Jurkat, Clone E6-1 (cell line): ENCODE measurements around the gene AEN.
"Not testable (repeated sequence)": the region's sequence is repeated elsewhere in the genome, so short reads cannot be mapped to it uniquely, and the experiment has no call there.

Experiments used
- DNase-seq: peaks from one replicate; pipeline ENCODE4 v3.0.0-alpha.2; 2011; ENCODE audit warnings: low read depth, low spot score
- H3K4me3 ChIP-seq: 2 replicates; pipeline ENCODE4 v1.5.1; 2011; ENCODE audit warnings: mild to moderate bottlenecking, low read length, control low read depth, moderate library complexity

The AEN gene

GRCh38 chr15:88628018-88628654 is 7.0 kb downstream of the AEN start:
- no peak for DNase-seq
- H3K4me3 ChIP-seq: no peak overlapping the region

GRCh38 chr15:88629071-88629470 is 7.9 kb downstream of the AEN start:
- H3K4me3 ChIP-seq: no peak overlapping the region
- no peak for DNase-seq

- DNase-seq: no peak
- H3K4me3 ChIP-seq: no peak overlapping the region
Observed at GRCh38 chr15:88630141-88630721, 9.1 kb downstream of the AEN start.

- no peak overlapping the region for H3K4me3 ChIP-seq
- no peak for DNase-seq
Observed at GRCh38 chr15:88630798-88631463, 9.8 kb downstream of the AEN start.

- no peak overlapping the region for H3K4me3 ChIP-seq
- no peak for DNase-seq
Observed at GRCh38 chr15:88631464-88632028, 10.4 kb downstream of the AEN start.

GRCh38 chr15:88632797-88633196 is 11.7 kb downstream of the AEN start:
- not testable (repeated sequence) for H3K4me3 ChIP-seq, DNase-seq

- no peak overlapping the region for H3K4me3 ChIP-seq
- DNase-seq: no peak
Observed at GRCh38 chr15:88634449-88634848, 13.3 kb downstream of the AEN start.

GRCh38 chr15:88635318-88635717 is 14.2 kb downstream of the AEN start:
- peak; percentile 86 for DNase-seq
- peak overlapping the region; percentile 11 for H3K4me3 ChIP-seq

GRCh38 chr15:88636050-88636449 is 14.9 kb downstream of the AEN start:
- no peak for DNase-seq

GRCh38 chr15:88636654-88637053 is 15.5 kb downstream of the AEN start:
- no peak overlapping the region for H3K4me3 ChIP-seq
- no peak for DNase-seq

More at GRCh38 chr15:88636050-88636449, 14.9 kb downstream of the AEN start:
- H3K4me3 ChIP-seq: no peak overlapping the region

GRCh38 chr15:88637436-88637835 is 16.3 kb downstream of the AEN start:
- no peak overlapping the region for H3K4me3 ChIP-seq
- DNase-seq: no peak

- H3K4me3 ChIP-seq: peak overlapping the region; percentile 57
- no peak for DNase-seq
Observed at GRCh38 chr15:88637841-88638625, 16.9 kb downstream of the AEN start.

- H3K4me3 ChIP-seq: peak within 1 kb of the TSS; percentile 57
- DNase-seq: peak; percentile 94
Observed at GRCh38 chr15:88638626-88639372, 17.7 kb downstream of the AEN start, which contains the start of gene ISG20. Gene ISG20, plus strand, starts transcription at chr15:88639016. Its CDS starts 351 bp downstream, at chr15:88639367.

- no peak overlapping the region for H3K4me3 ChIP-seq
- no peak for DNase-seq
Observed at GRCh38 chr15:88641959-88642452, 20.9 kb downstream of the AEN start.

GRCh38 chr15:88642514-88642913 is 21.4 kb downstream of the AEN start:
- not testable (repeated sequence) for H3K4me3 ChIP-seq, DNase-seq

GRCh38 chr15:88644741-88645140 is 23.6 kb downstream of the AEN start:
- no peak overlapping the region for H3K4me3 ChIP-seq
- no peak for DNase-seq

GRCh38 chr15:88645171-88646087 is 24.3 kb downstream of the AEN start:
- DNase-seq: no peak
- H3K4me3 ChIP-seq: no peak overlapping the region

- DNase-seq: no peak
- no peak overlapping the region for H3K4me3 ChIP-seq
Observed at GRCh38 chr15:88646088-88646405, 24.9 kb downstream of the AEN start.
